GM06990 (cell line): ENCODE data around the gene ATXN2.
"Not testable (repeated sequence)": the region's sequence is repeated elsewhere in the genome, so short reads cannot be mapped to it uniquely, and the experiment has no call there.

ENCODE experiments used
- DNase-seq: peaks from one replicate; pipeline ENCODE4 v3.0.0-alpha.2; 2011; ENCODE audit not compliant: insufficient read length; ENCODE audit errors: extremely low read depth
- H3K27me3 ChIP-seq: replicated peaks from 2 replicates; pipeline ENCODE4 v1.6.0; 2011; ENCODE audit warnings: low read length; ENCODE audit not compliant: control insufficient read depth, insufficient read depth
- H3K36me3 ChIP-seq: 2 replicates; pipeline ENCODE4 v1.5.1; 2011; ENCODE audit warnings: low read length; ENCODE audit not compliant: control insufficient read depth, insufficient read depth
- H3K4me3 ChIP-seq: replicated peaks from 2 replicates; pipeline ENCODE4 v1.5.1; 2011; ENCODE audit warnings: low read depth, mild to moderate bottlenecking, control low read depth, low read length
- TF ChIP-seq, protein P1 (sequence below): IDR thresholded peaks from 2 replicates; pipeline ENCODE4 v1.5.1; 2011; ENCODE audit warnings: low read length, control low read depth, mild to moderate bottlenecking, inconsistent platforms; ENCODE audit not compliant: insufficient read depth, poor library complexity, severe bottlenecking

ATXN2 gene

DNA sequence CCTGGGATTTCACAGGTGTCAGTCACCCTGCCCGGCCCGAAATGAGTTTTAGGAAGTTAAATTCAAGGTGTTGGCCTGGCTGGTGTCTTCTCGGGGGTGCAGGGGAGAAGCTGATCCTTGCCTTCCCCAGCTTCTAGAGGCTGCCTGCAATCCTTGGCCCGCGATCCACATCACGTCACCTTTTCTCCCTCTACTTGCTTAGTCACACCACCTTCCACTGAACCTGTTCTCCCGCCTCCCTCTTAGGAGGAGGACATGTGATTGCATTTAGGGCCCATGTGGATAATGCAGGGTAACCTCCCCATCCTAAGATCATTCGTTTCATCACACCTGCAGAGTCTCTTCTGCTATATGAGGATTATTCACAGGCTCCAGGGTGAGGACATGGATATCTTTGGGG is 25.4 kb upstream of the ATXN2 start:
- DNase-seq: no peak
- Histone ChIP-seq H3K36me3 (no peaks in the 10 kb centered on the region), H3K4me3 (no peak overlapping the region), H3K27me3 (no peaks in the 10 kb centered on the region)
- TF ChIP-seq, protein P1, sequence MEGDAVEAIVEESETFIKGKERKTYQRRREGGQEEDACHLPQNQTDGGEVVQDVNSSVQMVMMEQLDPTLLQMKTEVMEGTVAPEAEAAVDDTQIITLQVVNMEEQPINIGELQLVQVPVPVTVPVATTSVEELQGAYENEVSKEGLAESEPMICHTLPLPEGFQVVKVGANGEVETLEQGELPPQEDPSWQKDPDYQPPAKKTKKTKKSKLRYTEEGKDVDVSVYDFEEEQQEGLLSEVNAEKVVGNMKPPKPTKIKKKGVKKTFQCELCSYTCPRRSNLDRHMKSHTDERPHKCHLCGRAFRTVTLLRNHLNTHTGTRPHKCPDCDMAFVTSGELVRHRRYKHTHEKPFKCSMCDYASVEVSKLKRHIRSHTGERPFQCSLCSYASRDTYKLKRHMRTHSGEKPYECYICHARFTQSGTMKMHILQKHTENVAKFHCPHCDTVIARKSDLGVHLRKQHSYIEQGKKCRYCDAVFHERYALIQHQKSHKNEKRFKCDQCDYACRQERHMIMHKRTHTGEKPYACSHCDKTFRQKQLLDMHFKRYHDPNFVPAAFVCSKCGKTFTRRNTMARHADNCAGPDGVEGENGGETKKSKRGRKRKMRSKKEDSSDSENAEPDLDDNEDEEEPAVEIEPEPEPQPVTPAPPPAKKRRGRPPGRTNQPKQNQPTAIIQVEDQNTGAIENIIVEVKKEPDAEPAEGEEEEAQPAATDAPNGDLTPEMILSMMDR: no peak

DNA sequence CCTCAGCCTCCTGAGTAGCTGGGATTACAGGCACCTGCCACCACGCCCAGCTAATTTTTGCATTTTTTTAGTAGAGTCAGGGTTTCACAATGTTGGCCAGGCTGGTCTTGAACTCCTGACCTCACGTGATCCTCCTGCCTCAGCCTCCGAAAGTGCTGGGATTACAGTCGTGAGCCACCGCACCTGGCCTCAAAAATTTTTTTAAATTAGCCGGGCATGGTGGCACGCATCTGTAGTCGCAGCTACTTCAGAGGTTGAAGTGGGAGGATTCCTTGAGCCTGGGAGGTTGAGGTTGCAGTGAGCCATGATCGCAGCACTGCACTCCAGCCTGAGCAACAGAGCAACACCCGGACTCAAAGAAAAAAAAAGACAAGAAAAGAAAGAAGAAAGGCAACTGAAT is 18.7 kb upstream of the ATXN2 start:
- not testable (repeated sequence) for DNase-seq, H3K4me3 ChIP-seq, H3K27me3 ChIP-seq, H3K36me3 ChIP-seq

DNA sequence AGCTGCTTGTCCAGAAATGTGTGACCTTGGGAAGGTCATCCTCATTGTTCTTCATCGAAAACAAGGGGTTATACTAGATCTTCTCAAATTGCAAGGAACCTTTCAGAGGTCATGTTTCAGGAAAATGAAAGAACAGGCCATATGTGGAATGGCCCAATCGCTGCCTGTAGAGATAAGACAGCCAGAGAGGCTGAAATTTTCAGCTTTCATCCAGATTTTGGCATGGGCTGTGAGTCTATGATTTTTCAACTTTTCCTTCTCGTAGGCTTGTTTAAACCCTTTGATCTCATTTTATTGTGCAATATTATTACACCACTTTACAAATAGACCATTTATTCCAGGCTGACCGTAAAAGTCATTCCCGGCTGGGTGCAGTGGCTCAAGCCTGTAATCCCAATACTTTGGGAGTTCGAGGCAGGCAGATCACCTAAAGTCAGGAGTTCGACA is 17.1 kb upstream of the ATXN2 start:
- Histone ChIP-seq H3K27me3 (no peaks in the 10 kb centered on the region), H3K36me3 (no peaks in the 10 kb centered on the region), H3K4me3 (no peak overlapping the region)
- TF ChIP-seq, protein P1: no peak
- no peak for DNase-seq

DNA sequence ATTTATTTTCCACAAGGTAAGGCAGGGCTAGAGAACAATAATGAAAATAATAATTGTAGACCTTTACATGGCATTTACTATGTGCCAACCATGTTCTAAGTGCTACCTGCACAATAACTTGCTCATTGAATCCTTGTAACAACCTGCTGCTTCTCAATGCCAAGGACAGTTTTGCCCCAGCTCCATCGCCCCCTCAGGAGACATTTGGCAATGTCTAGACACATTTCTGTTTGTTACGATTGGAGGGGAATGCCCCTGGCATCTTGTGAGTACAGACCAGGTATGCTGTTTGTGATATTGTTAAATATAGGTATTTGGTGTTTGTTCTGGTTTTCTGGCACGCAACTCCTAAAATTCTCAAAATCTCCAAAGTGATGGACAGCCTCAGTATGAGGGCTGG is 8.1 kb upstream of the ATXN2 start:
- H3K36me3 ChIP-seq: no peaks in the 10 kb centered on the region
- H3K4me3 ChIP-seq: no peak overlapping the region
- TF ChIP-seq, protein P1: no peak
- no peak for DNase-seq
- H3K27me3 ChIP-seq: no peaks in the 10 kb centered on the region

DNA sequence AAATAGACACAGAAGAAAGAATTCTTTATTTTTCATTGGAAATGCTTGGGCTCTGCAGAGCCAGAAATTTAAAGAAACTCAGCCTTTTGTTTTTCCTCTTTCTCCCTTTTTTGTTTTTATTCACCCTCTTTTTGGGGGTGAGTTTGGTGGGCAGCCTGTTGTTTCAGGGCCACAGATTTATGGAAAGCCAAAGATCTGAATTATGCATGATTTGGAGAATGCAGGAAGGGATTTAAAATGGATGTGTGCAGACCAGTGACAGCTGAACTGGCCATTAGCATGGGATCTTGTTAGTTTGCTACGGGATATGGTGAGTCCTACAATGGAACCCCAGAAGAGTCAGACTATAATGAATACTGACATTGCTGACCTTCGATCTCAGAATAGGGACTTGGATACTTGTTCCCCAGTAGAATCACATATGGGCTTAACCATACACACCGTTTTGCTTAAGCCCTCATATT is 7.7 kb upstream of the ATXN2 start:
- Histone ChIP-seq H3K4me3 (no peak overlapping the region), H3K36me3 (no peaks in the 10 kb centered on the region), H3K27me3 (no peaks in the 10 kb centered on the region)
- no peak for DNase-seq
- TF ChIP-seq, protein P1: no peak

DNA sequence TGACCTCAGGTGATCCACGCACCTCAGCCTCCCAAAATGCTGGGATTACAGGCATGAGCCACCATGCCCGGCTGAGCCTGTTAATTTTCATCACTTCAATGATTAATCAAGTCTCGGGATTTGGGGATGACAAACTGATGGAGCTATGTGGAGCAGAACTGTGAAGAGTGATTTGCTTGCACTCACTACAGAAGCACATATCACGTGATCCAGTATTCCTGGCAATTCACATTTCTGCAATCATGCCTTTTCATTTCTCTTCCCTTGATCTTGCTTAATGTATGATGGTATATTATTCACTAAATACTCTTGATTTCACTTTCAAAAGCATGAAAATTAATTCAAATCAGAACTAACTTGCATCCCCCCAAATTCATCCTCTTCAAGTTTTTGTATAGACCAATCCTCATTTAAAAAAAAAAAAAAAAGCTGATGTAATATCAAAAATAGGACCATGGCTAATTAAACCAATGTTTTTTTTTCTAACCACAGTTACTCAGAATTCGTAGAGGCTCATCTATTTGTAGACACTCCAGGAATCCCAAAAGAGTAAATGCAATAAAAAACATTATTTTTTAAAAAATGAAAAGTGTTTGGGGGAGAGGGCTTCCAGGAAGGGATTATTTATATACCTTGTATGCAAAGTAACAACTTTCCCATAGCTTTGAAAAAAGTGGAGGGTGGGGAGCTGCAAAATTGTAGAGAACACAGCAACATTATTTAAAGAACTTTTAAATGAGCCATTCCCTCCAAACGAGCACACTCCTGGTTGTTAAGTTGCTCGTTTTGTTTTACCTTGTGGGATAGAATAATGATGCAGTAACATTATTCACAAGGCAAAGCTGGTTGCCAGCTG is 7.0 kb upstream of the ATXN2 start:
- no peak overlapping the region for H3K4me3 ChIP-seq
- no peaks in the 10 kb centered on the region for H3K27me3 ChIP-seq
- DNase-seq: no peak
- TF ChIP-seq, protein P1: no peak
- H3K36me3 ChIP-seq: no peaks in the 10 kb centered on the region

DNA sequence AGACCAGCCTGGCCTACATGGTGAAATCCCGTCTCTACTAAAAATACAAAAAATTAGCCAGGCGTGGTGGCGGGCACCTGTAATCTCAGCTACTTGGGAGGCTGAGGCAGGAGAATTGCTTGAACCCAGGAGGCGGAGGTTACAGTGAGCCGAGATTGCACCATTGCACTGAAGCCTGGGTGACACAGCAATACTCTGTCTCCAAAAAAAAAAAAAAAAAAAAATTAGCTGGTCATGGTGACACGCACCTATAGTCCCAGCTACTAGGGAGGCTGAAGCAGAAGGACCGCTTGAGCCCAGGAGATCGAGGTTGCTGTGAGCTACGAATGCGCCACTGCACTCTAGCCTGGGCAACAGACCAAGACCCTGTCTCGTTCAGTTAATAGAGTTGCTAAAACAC is 3.7 kb upstream of the ATXN2 start:
- H3K27me3 ChIP-seq, H3K4me3 ChIP-seq, DNase-seq, H3K36me3 ChIP-seq: not testable (repeated sequence)
